Liver (tissue), 9 donors: ENCODE measurements around the gene DROSHA. TPM values are rescaled to one million over a fixed set of nuclear protein-coding genes. Genes with fewer than 3 reads are reported as not detected.

Experiments used
- DNase-seq: peaks from one replicate; pipeline ENCODE4 v3.0.0-alpha.2; 2017; ENCODE audit warnings: low spot score
- H3K27ac ChIP-seq, 2 donors: one replicate each; pipeline ENCODE4 v1.7.0; 2013; ENCODE audit warnings: inconsistent platforms in 2 of 2, low read length in 2 of 2, control low read depth in 1 of 2, low read depth in 1 of 2, mild to moderate bottlenecking in 1 of 2
- H3K27me3 ChIP-seq, 4 donors: one replicate each; pipeline versions ENCODE4 v1.6.1 to v1.7.0; 2013; ENCODE audit warnings: low read length in 3 of 4, inconsistent platforms in 1 of 4, mild to moderate bottlenecking in 1 of 4, moderate library complexity in 1 of 4; ENCODE audit not compliant: control insufficient read depth in 4 of 4, insufficient read depth in 4 of 4
- H3K36me3 ChIP-seq, 4 donors: one replicate each; pipeline versions ENCODE4 v1.6.1 to v1.7.0; 2013; ENCODE audit warnings: low read length in 3 of 4, mild to moderate bottlenecking in 3 of 4, low read depth in 1 of 4, moderate library complexity in 1 of 4; ENCODE audit not compliant: control insufficient read depth in 4 of 4, insufficient read depth in 3 of 4
- H3K4me1 ChIP-seq, 4 donors: one replicate each; pipeline versions ENCODE4 v1.6.1 to v1.7.0; 2013; ENCODE audit warnings: low read length in 3 of 4, mild to moderate bottlenecking in 3 of 4, moderate library complexity in 1 of 4; ENCODE audit not compliant: control insufficient read depth in 4 of 4, insufficient read depth in 4 of 4
- H3K4me3 ChIP-seq, 3 donors: one replicate each; pipeline versions ENCODE4 v1.6.1 to v1.7.0; 2013; ENCODE audit warnings: low read length in 3 of 3, control low read depth in 1 of 3, low read depth in 1 of 3, mild to moderate bottlenecking in 1 of 3
- H3K9ac ChIP-seq, 2 donors: one replicate each; pipeline ENCODE4 v1.7.0; 2013; ENCODE audit warnings: low read length in 2 of 2, mild to moderate bottlenecking in 2 of 2, moderate library complexity in 2 of 2, control low read depth in 1 of 2, low read depth in 1 of 2
- H3K9me3 ChIP-seq, 4 donors: one replicate each; pipeline versions ENCODE4 v1.6.1 to v1.7.0; 2013; ENCODE audit warnings: low read length in 3 of 4; ENCODE audit not compliant: control insufficient read depth in 4 of 4
- ATF3 ChIP-seq: IDR thresholded peaks from 2 replicates; pipeline ENCODE4 v1.6.1; 2016; ENCODE audit warnings: antibody characterized with exemption
- CTCF ChIP-seq: fragments of 150-350 bp; IDR thresholded peaks from 2 replicates; pipeline ENCODE4 v1.5.1; 2017; ENCODE audit warnings: improper control_type of control experiment, low read depth, low read length; ENCODE audit not compliant: missing input control
- EGR1 ChIP-seq, 2 donors: IDR thresholded peaks; 2 replicates each; pipeline ENCODE4 v1.6.1; 2016 to 2018; ENCODE audit warnings: antibody characterized with exemption in 2 of 2, low read depth in 2 of 2
- HNF4A ChIP-seq, 2 donors: conservative IDR thresholded peaks; 2 replicates each; pipeline ENCODE4 v1.6.1; 2016; ENCODE audit warnings: antibody characterized with exemption in 2 of 2, mild to moderate bottlenecking in 2 of 2
- HNF4G ChIP-seq: IDR thresholded peaks from 2 replicates; pipeline ENCODE4 v1.6.1; 2016; ENCODE audit warnings: antibody characterized with exemption
- NR2F2 ChIP-seq: IDR thresholded peaks from 2 replicates; pipeline ENCODE4 v1.6.1; 2016; ENCODE audit warnings: antibody characterized with exemption
- RAD21 ChIP-seq, 2 donors: IDR thresholded peaks; 2 replicates each; pipeline ENCODE4 v1.6.1; 2016; ENCODE audit warnings: antibody characterized with exemption in 2 of 2, mild to moderate bottlenecking in 2 of 2
- REST ChIP-seq: IDR thresholded peaks from 2 replicates; pipeline ENCODE4 v1.6.1; 2016; ENCODE audit warnings: antibody characterized with exemption, mild to moderate bottlenecking
- RXRA ChIP-seq, 2 donors: IDR thresholded peaks; 2 replicates each; pipeline ENCODE4 v1.6.1; 2017 to 2018; ENCODE audit warnings: antibody characterized with exemption in 2 of 2, mild to moderate bottlenecking in 1 of 2
- SP1 ChIP-seq: IDR thresholded peaks from 2 replicates; pipeline ENCODE4 v1.6.1; 2018; ENCODE audit warnings: antibody characterized with exemption, mild to moderate bottlenecking
- YY1 ChIP-seq: IDR thresholded peaks from 2 replicates; pipeline ENCODE4 v1.6.1; 2016; ENCODE audit warnings: antibody characterized with exemption, mild to moderate bottlenecking
- ZBTB33 ChIP-seq: IDR thresholded peaks from 2 replicates; pipeline ENCODE4 v1.6.1; 2016; ENCODE audit warnings: antibody characterized with exemption
- WGBS: extraction: QIAGEN DNeasy Blood & Tissue Kit; methylation state at CpG from one replicate; pipeline ENCODE4 v1.1.7; 2013; 5-methylcytosine and 5-hydroxymethylcytosine counted together
- polyA plus RNA-seq, 2 donors: library from polyadenylated mRNA; stranded (reverse) in 1 of 2; unstranded in 1 of 2; fragments of 200-250 nt in 1 of 2; fragments of >200 nt in 1 of 2; fragmentation: Nextera tagmentation in 1 of 2; extraction: Ambion mirVana in 1 of 2; gene quantifications; one replicate each; pipeline versions ENCODE4 v1.2.1 to v1.2.3, GENCODE V29; 2013 to 2015
- total RNA-seq, 2 donors: library from RNA; depleted of rRNA; stranded (reverse); fragments of >200 nt; gene quantifications; one replicate each; pipeline ENCODE4 v1.2.3, GENCODE V29; 2014
- donor health status: healthy.
- donor health status: healthy.
- donor health status: healthy.
- donor health status: healthy.
- donor health status: healthy.

The DROSHA gene
- total and polyA plus RNA-seq, 4 donors: 8.2 to 25.4 (median 15.4) TPM

- Histone ChIP-seq H3K27ac (no peak overlapping the region), H3K4me1 (no peaks in the 10 kb centered on the region), H3K9me3 (no peaks in the 10 kb centered on the region), H3K27me3 (no peaks in the 10 kb centered on the region), H3K36me3 (no peaks in the 10 kb centered on the region), H3K9ac (no peak overlapping the region), H3K4me3 (no peak overlapping the region)
- DNase-seq: no peak
- no peak for TF ChIP-seq SP1
Measured at GRCh38 chr5:31378136-31378535, 153.8 kb downstream of the DROSHA start.

- no peak for DNase-seq
- H3K36me3 ChIP-seq: no peaks in the 10 kb centered on the region
- H3K9ac ChIP-seq: no peak overlapping the region
- WGBS: 85% methylated on average over 6 of the region's 6 CpGs
- no peaks in the 10 kb centered on the region for H3K4me1 ChIP-seq
- TF ChIP-seq HNF4A (conservative IDR thresholded peaks at IDR 0.05): no peak
- TF ChIP-seq YY1: no peak
- TF ChIP-seq RXRA (IDR thresholded peaks at IDR 0.05): no peak
- no peak for TF ChIP-seq REST
- no peak for TF ChIP-seq NR2F2
- TF ChIP-seq SP1: no peak
- TF ChIP-seq RAD21 (IDR thresholded peaks at IDR 0.05): no peak
- TF ChIP-seq CTCF: no peak
- TF ChIP-seq HNF4G: no peak
- TF ChIP-seq ATF3: no peak
- no peak for TF ChIP-seq ZBTB33
- no peak for TF ChIP-seq EGR1 (IDR thresholded peaks at IDR 0.05; ENCODE audit: low read depth in 2 of 2)
- H3K27me3 ChIP-seq: no peaks in the 10 kb centered on the region
- H3K9me3 ChIP-seq: no peaks in the 10 kb centered on the region
- no peak overlapping the region for H3K4me3 ChIP-seq
- H3K27ac ChIP-seq: no peak overlapping the region
Measured at GRCh38 chr5:31377274-31377946, 154.5 kb downstream of the DROSHA start.
